Kidney epithelial cell (primary cell): ENCODE results near the gene FAF1. TPM values are rescaled to one million over a fixed set of nuclear protein-coding genes. Genes with fewer than 3 reads are reported as not detected.

Source experiments
- DNase-seq: peaks from one replicate; pipeline ENCODE4 v3.0.0-alpha.2; 2010; ENCODE audit warnings: low read depth
- H3K27me3 ChIP-seq: 2 replicates; pipeline ENCODE4 v1.6.0; 2011; ENCODE audit warnings: low read length; ENCODE audit not compliant: control insufficient read depth, insufficient read depth
- H3K36me3 ChIP-seq: 2 replicates; pipeline ENCODE4 v1.5.1; 2011; ENCODE audit warnings: low read length; ENCODE audit not compliant: control insufficient read depth, insufficient read depth
- H3K4me3 ChIP-seq: 2 replicates; pipeline ENCODE4 v1.5.1; 2011; ENCODE audit warnings: low read depth, mild to moderate bottlenecking, control low read depth, low read length
- CTCF ChIP-seq: IDR thresholded peaks from 2 replicates; pipeline ENCODE4 v1.5.1; 2011; ENCODE audit warnings: mild to moderate bottlenecking, moderate library complexity, low read length, control low read depth, inconsistent platforms; ENCODE audit not compliant: insufficient read depth, poor library complexity, severe bottlenecking
- total RNA-seq: library from RNA; depleted of rRNA; stranded (reverse); fragments of >200 nt; gene quantifications from 2 replicates; pipeline ENCODE4 v1.2.3, GENCODE V29; 2015

The FAF1 gene
- total RNA-seq, 1 donor from 2014 or later = 57.8 TPM

GRCh38 chr1:50593515-50593914 is 366.6 kb downstream of the FAF1 start:
- H3K36me3 ChIP-seq = no peaks in the 10 kb centered on the region
- no peak overlapping the region for H3K4me3 ChIP-seq
- TF ChIP-seq CTCF = no peak
- no peaks in the 10 kb centered on the region for H3K27me3 ChIP-seq
- no peak for DNase-seq

GRCh38 chr1:50591598-50591997 is 368.5 kb downstream of the FAF1 start:
- Histone ChIP-seq H3K36me3 (no peaks in the 10 kb centered on the region), H3K4me3 (no peak overlapping the region), H3K27me3 (no peaks in the 10 kb centered on the region)
- no peak for DNase-seq
- TF ChIP-seq CTCF = no peak

GRCh38 chr1:50582346-50582745 is 377.7 kb downstream of the FAF1 start:
- TF ChIP-seq CTCF = no peak

GRCh38 chr1:50570066-50570468 is 390.0 kb downstream of the FAF1 start:
- no peak for DNase-seq
- TF ChIP-seq CTCF = no peak
- Histone ChIP-seq H3K4me3 (no peak overlapping the region), H3K27me3 (no peaks in the 10 kb centered on the region), H3K36me3 (no peaks in the 10 kb centered on the region)

More at GRCh38 chr1:50582346-50582745, 377.7 kb downstream of the FAF1 start:
- no peak overlapping the region for H3K4me3 ChIP-seq
- no peak for DNase-seq
- no peaks in the 10 kb centered on the region for H3K27me3 ChIP-seq
- H3K36me3 ChIP-seq = no peaks in the 10 kb centered on the region

- Histone ChIP-seq H3K36me3 (no peaks in the 10 kb centered on the region), H3K27me3 (no peaks in the 10 kb centered on the region), H3K4me3 (no peak overlapping the region)
- no peak for DNase-seq
- TF ChIP-seq CTCF = no peak
Observed at GRCh38 chr1:50568782-50569181, 391.3 kb downstream of the FAF1 start.

- Histone ChIP-seq H3K4me3 (no peak overlapping the region), H3K27me3 (no peaks in the 10 kb centered on the region), H3K36me3 (no peaks in the 10 kb centered on the region)
- TF ChIP-seq CTCF = no peak
- DNase-seq = no peak
Observed at GRCh38 chr1:50566405-50566804, 393.7 kb downstream of the FAF1 start.
